RWPE1 (cell line): ENCODE data around the gene ZDHHC16.
"Not testable (repeated sequence)": the region's sequence is repeated elsewhere in the genome, so short reads cannot be mapped to it uniquely, and the experiment has no call there.

Experiments
- CTCF ChIA-PET: fragments of 350-600 bp; sonication (Branson Sonifier 250); formaldehyde crosslinking; extraction: SDS; loops from one replicate; lab custom pipeline; 2021; lab: Yijun Ruan, JAX
- POLR2A ChIA-PET: fragments of 400-600 bp; formaldehyde crosslinking; extraction: SDS; loops from one replicate; lab custom pipeline; 2020; ENCODE audit warnings: antibody characterized with exemption; ENCODE audit not compliant: low non-redundant PET; lab: Yijun Ruan, JAX
- DNase-seq: peaks from one replicate; pipeline ENCODE4 v3.0.0; 2012; ENCODE audit warnings: low spot score
- H3K27ac ChIP-seq: fragments of 450-650 bp; 2 replicates; pipeline ENCODE4 v1.5.1; 2017
- TF ChIP-seq, protein P1 (sequence below): fragments of 450-650 bp; conservative IDR thresholded peaks from 2 replicates; pipeline ENCODE4 v1.5.1; 2017; ENCODE audit warnings: low read depth, mild to moderate bottlenecking

ZDHHC16 gene

DNA sequence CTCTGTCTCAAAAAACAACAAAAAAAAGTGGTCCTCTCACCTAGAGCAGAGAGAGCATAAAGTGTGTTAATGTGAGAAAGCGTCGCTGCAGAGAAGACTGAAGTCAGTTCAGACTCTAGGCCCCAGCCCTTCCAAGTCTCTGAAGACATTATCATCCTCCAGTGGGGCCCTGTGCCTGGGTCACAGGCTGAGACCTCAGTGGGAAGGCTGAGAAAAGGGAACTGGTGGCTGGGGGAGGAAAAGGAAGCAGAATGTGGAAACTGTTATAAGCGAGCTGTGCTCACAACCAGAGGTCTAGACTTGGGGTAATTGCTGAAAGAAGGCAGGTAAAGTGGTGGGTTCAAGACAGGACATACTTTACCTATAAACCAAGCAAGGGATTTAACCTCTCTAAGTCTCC lies 39.9 kb upstream of the ZDHHC16 start:
- DNase-seq = no peak
- H3K27ac ChIP-seq = peak overlapping the region; percentile 66
- POLR2A ChIA-PET = no interaction called here
- TF ChIP-seq, protein P1, sequence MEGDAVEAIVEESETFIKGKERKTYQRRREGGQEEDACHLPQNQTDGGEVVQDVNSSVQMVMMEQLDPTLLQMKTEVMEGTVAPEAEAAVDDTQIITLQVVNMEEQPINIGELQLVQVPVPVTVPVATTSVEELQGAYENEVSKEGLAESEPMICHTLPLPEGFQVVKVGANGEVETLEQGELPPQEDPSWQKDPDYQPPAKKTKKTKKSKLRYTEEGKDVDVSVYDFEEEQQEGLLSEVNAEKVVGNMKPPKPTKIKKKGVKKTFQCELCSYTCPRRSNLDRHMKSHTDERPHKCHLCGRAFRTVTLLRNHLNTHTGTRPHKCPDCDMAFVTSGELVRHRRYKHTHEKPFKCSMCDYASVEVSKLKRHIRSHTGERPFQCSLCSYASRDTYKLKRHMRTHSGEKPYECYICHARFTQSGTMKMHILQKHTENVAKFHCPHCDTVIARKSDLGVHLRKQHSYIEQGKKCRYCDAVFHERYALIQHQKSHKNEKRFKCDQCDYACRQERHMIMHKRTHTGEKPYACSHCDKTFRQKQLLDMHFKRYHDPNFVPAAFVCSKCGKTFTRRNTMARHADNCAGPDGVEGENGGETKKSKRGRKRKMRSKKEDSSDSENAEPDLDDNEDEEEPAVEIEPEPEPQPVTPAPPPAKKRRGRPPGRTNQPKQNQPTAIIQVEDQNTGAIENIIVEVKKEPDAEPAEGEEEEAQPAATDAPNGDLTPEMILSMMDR = no peak
- CTCF ChIA-PET = interaction anchor here (0.8 to 1.0 kb wide), 2 partner anchors 28 to 114 kb away, joined by 3 to 4 read pairs; no protein-coding TSS in a partner anchor

DNA sequence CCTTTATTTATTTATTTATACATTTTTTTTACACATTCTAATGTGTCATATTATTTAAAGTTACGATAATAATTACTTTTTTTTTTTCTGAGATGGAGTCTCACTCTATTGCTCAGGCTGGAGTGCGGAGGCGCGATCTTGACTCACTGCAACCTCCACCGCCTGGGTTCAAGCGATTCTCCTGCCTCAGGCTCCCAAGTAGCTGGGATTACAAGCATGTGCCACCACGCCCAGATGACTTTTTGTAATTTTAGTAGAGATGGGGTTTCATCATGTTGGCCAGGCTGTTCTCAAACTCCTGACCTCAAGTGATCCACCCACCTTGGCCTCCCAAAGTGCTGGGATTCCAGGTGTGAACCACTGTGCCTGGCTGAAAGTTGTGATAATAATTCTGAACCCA lies 39.5 kb upstream of the ZDHHC16 start:
- peak overlapping the region; percentile 66 for H3K27ac ChIP-seq
- POLR2A ChIA-PET, DNase-seq: not testable (repeated sequence)
- CTCF ChIA-PET = interaction anchor here (0.7 to 1.0 kb wide), 6 partner anchors 28 to 1747 kb away, joined by 3 to 5 read pairs (median 4); no protein-coding TSS in a partner anchor

DNA sequence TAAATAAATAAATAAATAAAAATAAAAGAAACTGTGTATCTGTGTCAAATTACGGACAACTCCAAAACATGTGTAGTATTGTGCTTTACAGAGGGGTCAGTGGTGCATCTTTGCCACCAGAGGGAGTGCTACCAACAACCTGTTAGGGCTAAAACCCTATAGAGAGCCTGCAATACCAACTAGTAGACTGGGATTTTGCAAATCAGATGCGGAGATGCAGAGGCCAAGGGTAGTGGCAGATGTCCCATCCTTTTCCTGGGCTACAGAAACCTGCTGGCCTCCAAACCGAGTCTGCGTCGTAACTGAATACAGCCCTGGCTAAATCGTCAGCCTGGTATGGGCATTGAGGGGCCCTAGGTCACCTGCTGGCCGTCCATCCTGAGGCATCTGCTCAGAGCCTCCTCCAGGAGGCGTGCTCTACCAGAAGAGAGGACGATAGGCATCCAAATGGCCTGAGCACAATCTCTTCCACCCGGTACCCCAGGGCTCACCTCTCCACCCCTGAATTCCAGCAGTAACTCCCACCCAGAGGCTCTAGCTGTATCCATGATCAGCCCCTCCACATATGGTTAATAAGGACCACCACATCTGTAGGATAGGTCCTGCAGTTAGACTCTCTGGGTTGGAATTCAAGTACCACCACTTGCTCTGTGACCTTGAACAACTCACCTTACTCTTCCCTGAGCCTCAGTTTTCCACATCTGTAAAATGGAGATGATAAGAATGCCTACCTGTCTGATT lies 38.6 kb upstream of the ZDHHC16 start:
- DNase-seq = peak; percentile 91
- H3K27ac ChIP-seq = peak overlapping the region; percentile 66

DNA sequence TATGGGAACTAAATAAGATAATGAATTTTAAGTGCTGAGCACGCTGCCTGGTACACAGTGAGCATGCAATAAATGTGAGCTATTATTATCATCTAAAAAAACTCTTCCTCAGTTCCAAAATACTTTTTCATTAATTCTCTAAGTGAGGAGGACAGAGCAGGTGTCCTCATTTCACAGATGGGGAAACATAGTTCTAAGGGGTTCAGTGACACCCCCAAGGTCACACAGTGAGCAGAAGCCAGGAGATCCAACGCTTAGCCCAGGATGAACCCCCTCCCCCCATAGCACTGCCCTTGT lies 38.1 kb upstream of the ZDHHC16 start:
- H3K27ac ChIP-seq = no peak overlapping the region; the same call in 1 of the 2 replicates
- DNase-seq = no peak
- TF ChIP-seq, protein P1 = no peak
- CTCF ChIA-PET = interaction anchor here (0.6 kb wide), 2 partner anchors 12 to 30 kb away, joined by 3 to 4 read pairs; no protein-coding TSS in a partner anchor
- POLR2A ChIA-PET = no interaction called here

More for the DNA sequence above, 38.6 kb upstream of the ZDHHC16 start:
- CTCF ChIA-PET = interaction anchor here (0.6 to 1.0 kb wide), 7 partner anchors 13 to 1748 kb away, joined by 3 to 5 read pairs (median 4); no protein-coding TSS in a partner anchor
- TF ChIP-seq, protein P1 = peak; percentile 83
- POLR2A ChIA-PET = no interaction called here

DNA sequence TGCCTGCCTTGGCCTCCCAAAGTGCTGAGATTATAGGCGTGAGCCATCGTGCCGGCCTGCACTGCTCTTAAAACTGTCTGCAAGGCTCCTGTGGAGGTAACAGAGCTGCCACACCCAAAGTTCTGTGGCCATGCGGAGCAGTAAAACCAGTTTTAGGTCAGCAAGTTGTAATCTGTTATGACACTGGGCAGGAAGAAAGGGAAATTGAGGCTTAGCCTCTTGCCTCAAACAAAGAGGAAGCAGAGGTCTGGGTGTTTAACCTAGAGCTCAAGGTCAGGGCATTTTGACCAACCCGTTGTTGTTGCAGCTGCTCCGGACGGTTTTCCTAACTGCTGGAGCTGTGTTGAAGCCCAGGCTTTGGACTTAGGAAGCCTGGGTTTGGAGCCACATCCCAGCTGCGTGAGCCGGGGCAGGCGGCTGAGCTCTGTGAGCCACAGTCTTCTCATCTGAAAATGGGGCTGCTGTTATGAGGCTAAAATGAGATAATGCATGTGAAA lies 37.4 kb upstream of the ZDHHC16 start:
- TF ChIP-seq, protein P1 = no peak
- CTCF ChIA-PET = interaction anchor here (0.6 to 1.2 kb wide), 5 partner anchors 17 to 281 kb away, joined by 3 to 5 read pairs (median 3); no protein-coding TSS in a partner anchor
- DNase-seq = peak; percentile 55
- POLR2A ChIA-PET = no interaction called here
- H3K27ac ChIP-seq = peak overlapping the region; percentile 25

DNA sequence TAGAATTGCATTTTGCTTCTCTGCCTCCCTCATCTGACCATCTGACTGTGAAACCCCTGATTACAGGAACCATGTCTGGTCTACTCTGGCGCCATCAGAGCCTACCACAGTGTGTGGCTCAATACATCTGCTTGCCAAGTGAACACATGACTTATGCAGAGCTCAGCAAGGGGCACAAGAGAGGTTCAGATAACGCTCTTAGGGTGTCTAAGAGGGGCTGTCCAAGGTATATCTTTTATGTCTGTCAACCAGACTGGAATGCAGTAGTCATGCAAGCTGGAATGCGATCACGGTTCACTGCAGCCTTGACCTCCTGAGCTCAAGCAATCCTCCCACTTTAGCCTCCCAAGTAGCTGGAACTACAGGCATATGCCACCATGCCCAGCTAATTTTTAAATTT lies 34.6 kb upstream of the ZDHHC16 start:
- no peak overlapping the region for H3K27ac ChIP-seq
- POLR2A ChIA-PET = no interaction called here
- TF ChIP-seq, protein P1 = no peak
- DNase-seq = no peak
- CTCF ChIA-PET = interaction anchor here (0.6 to 0.8 kb wide), 2 partner anchors 34 to 117 kb away, joined by 3 read pairs; no protein-coding TSS in a partner anchor

DNA sequence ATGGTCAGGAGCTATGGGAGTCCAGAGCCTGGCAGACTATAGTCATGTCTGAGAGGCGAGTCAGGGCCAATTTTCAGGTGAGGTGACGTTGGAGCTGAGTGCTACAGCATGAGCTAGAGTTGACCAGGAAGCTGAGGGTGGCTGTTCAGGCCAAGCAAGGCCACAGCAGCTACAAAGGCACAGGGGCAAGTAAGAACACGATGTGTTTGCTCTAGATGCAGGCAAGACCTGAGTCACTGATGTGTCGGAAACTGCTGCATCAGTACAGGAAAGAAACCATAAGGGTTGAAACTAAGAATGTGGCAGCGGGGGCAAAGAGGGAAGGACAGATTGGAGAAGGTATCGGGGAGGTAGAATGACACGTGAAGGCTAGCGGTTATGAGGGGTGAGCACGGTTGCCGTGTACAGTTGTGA lies 33.1 kb upstream of the ZDHHC16 start:
- TF ChIP-seq, protein P1 = no peak
- DNase-seq = peak; percentile 94
- H3K27ac ChIP-seq = peak overlapping the region; percentile 86
- POLR2A ChIA-PET = interaction anchor here (0.8 kb wide), 1 partner anchor 11 kb away, joined by 3 read pairs; no protein-coding TSS in a partner anchor
- CTCF ChIA-PET = interaction anchor here (1.0 to 1.3 kb wide), 2 partner anchors 14 to 26 kb away, joined by 3 to 4 read pairs; no protein-coding TSS in a partner anchor
